Small intestine (tissue), 7 donors: ENCODE data around the gene CMIP. TPM values are rescaled to one million over a fixed set of nuclear protein-coding genes. Genes with fewer than 3 reads are reported as not detected.
A peak's percentile ranks its signal among the peaks of the same experiment; 100 is the strongest.
"Not testable (repeated sequence)": the region's sequence is repeated elsewhere in the genome, so short reads cannot be mapped to it uniquely, and the experiment has no call there.

Experiments used
- DNase-seq, 2 donors: peaks; one replicate each; pipeline versions ENCODE4 v3.0.0 to v3.0.0-alpha.2; 2013
- FAIRE-seq: peaks from 2 replicates; lab custom pipeline; 2012; peaks lifted over from hg19 to GRCh38; lab: Jason Lieb, UNC
- H3K27ac ChIP-seq, 3 donors: one replicate each; pipeline ENCODE4 v1.5.1; 2013; ENCODE audit warnings: low read length in 2 of 3, mild to moderate bottlenecking in 2 of 3, control low read depth in 1 of 3, inconsistent platforms in 1 of 3, low read depth in 1 of 3, moderate library complexity in 1 of 3
- H3K27me3 ChIP-seq, 3 donors: one replicate each; pipeline ENCODE4 v1.6.1; 2013; ENCODE audit warnings: low read length in 3 of 3, inconsistent platforms in 1 of 3; ENCODE audit not compliant: control insufficient read depth in 3 of 3, insufficient read depth in 3 of 3
- H3K36me3 ChIP-seq, 3 donors: one replicate each; pipeline ENCODE4 v1.6.1; 2013; ENCODE audit warnings: low read length in 3 of 3, inconsistent platforms in 1 of 3, low read depth in 1 of 3, mild to moderate bottlenecking in 1 of 3, moderate library complexity in 1 of 3; ENCODE audit not compliant: control insufficient read depth in 3 of 3, insufficient read depth in 2 of 3
- H3K4me1 ChIP-seq, 3 donors: one replicate each; pipeline ENCODE4 v1.6.1; 2013; ENCODE audit warnings: low read length in 2 of 3, inconsistent platforms in 1 of 3, low read depth in 1 of 3, mild to moderate bottlenecking in 1 of 3, moderate library complexity in 1 of 3; ENCODE audit not compliant: control insufficient read depth in 3 of 3, insufficient read depth in 2 of 3
- H3K4me3 ChIP-seq, 3 donors: one replicate each; pipeline ENCODE4 v1.5.1; 2013; ENCODE audit warnings: low read length in 3 of 3, control low read depth in 1 of 3, inconsistent platforms in 1 of 3, low read depth in 1 of 3, mild to moderate bottlenecking in 1 of 3, moderate library complexity in 1 of 3
- H3K9me3 ChIP-seq, 2 donors: one replicate each; pipeline ENCODE4 v1.6.1; 2013; ENCODE audit warnings: low read depth in 1 of 2, low read length in 1 of 2; ENCODE audit not compliant: control insufficient read depth in 2 of 2, insufficient read depth in 1 of 2
- WGBS, 3 donors: extraction: QIAGEN DNeasy Blood & Tissue Kit; methylation state at CpG; one replicate each; pipeline ENCODE4 v1.1.7; 2013; 5-methylcytosine and 5-hydroxymethylcytosine counted together
- polyA plus RNA-seq, 4 donors: library from polyadenylated mRNA; stranded (reverse) in 3 of 4; unstranded in 1 of 4; fragments of 200-250 nt in 3 of 4; fragments of 120-200 nt in 1 of 4; gene quantifications; one replicate each; pipeline versions ENCODE4 v1.2.1 to v1.2.3, GENCODE V29; 2013
- donor health status: healthy with polysubstance abuse.
- donor health status: control.
- donor health status: control.
- donor health status: Bipolar disorder and iron deficiency.
- donor health status: healthy.

Gene CMIP
- polyA plus RNA-seq, 4 donors = 43.8 to 74.7 (median 55.7) TPM

GRCh38 chr16:81576696-81577095 is 132.1 kb downstream of the CMIP start:
- H3K27me3 ChIP-seq = no peaks in the 10 kb centered on the region
- WGBS, 3 donors = 90 to 94% (median 93%) methylated on average over 1 of the region's 1 CpG
- DNase-seq (no peak), FAIRE-seq (no peak)
- no peak overlapping the region for H3K4me3 ChIP-seq
- H3K9me3 ChIP-seq = no peaks in the 10 kb centered on the region
- no peak overlapping the region for H3K27ac ChIP-seq
- peaks cover 2 to 40% (median 6%) of the 10 kb centered on the region in 3 donors for H3K4me1 ChIP-seq
- peaks cover 0 to 25% (median 0%) of the 10 kb centered on the region in 3 donors for H3K36me3 ChIP-seq

- not testable (repeated sequence) for H3K27ac ChIP-seq, H3K4me3 ChIP-seq, FAIRE-seq, H3K9me3 ChIP-seq, H3K27me3 ChIP-seq, DNase-seq
- Histone ChIP-seq H3K36me3 (peaks cover 0 to 22% (median 0%) of the 10 kb centered on the region in 3 donors), H3K4me1 (peaks cover 3 to 39% (median 6%) of the 10 kb centered on the region in 3 donors)
Measured at GRCh38 chr16:81577272-81577671, 132.7 kb downstream of the CMIP start.

DNA sequence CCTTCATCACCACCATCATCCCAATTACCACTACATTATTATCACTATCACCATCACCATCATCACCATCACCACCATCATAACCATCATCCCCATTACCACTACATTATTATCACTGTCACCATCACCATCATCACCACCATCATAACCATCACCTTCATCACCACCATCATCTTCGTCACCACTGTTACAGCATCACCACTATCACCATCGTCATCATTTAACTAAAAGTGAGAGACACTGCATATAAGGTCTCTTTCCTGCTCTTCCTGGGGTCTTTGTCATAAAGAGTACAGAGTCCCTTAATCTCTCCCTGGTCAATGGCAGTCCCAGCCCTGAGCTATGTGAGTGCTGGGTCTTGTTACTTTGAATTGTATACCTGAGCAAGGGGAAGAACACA is 133.5 kb downstream of the CMIP start:
- Histone ChIP-seq H3K4me1 (peaks cover 9 to 39% (median 13%) of the 10 kb centered on the region in 3 donors), H3K9me3 (no peaks in the 10 kb centered on the region), H3K27me3 (no peaks in the 10 kb centered on the region), H3K36me3 (peaks cover 0 to 25% (median 0%) of the 10 kb centered on the region in 3 donors), H3K27ac (no peak overlapping the region), H3K4me3 (no peak overlapping the region)
- FAIRE-seq = no peak
- DNase-seq = no peak
- 89 to 97% (median 95%) methylated on average over 2 of the region's 2 CpGs for WGBS, 3 donors

GRCh38 chr16:81578636-81579413 is 134.2 kb downstream of the CMIP start:
- Histone ChIP-seq H3K4me1 (peaks cover 15 to 40% (median 15%) of the 10 kb centered on the region in 3 donors), H3K4me3 (no peak overlapping the region), H3K27ac (no peak overlapping the region), H3K27me3 (no peaks in the 10 kb centered on the region), H3K36me3 (peaks cover 0 to 28% (median 0%) of the 10 kb centered on the region in 3 donors), H3K9me3 (no peaks in the 10 kb centered on the region)
- WGBS, 3 donors = 77 to 89% (median 85%) methylated on average over 9 of the region's 9 CpGs
- DNase-seq (no peak), FAIRE-seq (no peak)

DNA sequence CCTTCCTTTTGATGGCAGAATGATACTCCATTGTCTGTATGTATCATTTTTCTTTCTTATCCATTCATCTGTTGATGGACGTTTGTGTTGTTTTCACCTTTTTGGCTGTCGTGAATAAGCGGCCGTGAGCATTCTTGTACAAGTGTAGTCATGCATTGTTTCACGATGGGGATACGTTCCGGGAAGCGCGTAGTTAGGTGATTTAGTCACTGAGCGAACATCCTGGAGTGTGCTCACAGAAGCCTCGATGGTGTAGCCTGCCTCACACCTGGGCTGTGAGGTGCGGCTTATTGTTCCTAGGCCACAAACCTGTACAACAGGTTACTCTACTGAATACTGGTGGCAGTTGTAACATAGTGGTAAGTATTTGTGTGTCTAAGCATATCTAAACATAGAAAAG is 136.5 kb downstream of the CMIP start:
- no peaks in the 10 kb centered on the region for H3K27me3 ChIP-seq
- 64 to 81% (median 68%) methylated on average over 12 of the region's 12 CpGs for WGBS, 3 donors
- H3K4me1 ChIP-seq = peaks cover 14 to 39% (median 18%) of the 10 kb centered on the region in 3 donors
- H3K27ac ChIP-seq = peak overlapping the region in 2 of 3 donors; percentile 32 to 39
- no peak overlapping the region for H3K4me3 ChIP-seq
- no peaks in the 10 kb centered on the region for H3K9me3 ChIP-seq
- peak; percentile 56 to 66 for DNase-seq
- no peak for FAIRE-seq
- peaks cover 0 to 38% (median 0%) of the 10 kb centered on the region in 3 donors for H3K36me3 ChIP-seq

DNA sequence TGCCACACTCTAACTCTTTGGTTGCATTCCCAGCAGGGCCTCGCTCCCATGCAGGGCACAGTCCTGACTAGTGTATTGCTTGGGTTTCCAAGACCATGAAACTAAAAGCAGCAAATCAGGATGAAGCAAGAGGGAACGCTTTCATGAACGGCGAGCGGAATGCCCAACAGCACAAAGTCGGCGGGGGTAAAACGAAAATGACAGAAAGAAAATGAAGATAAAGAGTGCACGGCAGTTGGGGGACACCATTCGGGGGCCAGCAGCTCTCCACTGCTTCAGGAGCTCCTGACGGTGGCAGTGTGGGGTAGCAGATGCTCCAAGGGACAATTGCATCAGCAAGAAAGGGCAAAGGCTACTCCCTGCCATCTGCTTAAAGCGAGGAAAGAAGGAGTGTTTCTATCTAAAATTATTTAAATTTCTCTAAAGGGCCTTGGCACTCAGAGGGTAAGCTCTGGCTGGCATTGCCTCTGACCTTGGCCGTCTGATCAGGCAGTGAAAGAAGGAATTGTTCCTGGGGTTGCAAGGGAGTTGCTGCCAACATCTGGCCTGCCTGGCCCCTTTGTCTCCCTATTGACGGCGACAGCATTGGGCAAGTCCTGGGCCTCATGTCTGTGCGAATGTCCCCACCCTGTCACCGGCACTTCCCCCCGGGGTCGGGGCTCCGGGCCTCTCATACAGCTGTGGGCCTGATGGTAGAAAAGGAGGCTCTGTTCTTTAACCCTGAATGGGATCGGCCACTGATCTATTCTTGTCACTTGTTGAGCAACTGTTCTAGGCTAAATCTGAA is 138.2 kb downstream of the CMIP start:
- Histone ChIP-seq H3K4me3 (no peak overlapping the region), H3K9me3 (no peaks in the 10 kb centered on the region), H3K27me3 (no peaks in the 10 kb centered on the region), H3K36me3 (peaks cover 0 to 47% (median 0%) of the 10 kb centered on the region in 3 donors), H3K27ac (peak overlapping the region; percentile 60 to 96 (median 92)), H3K4me1 (peaks cover 14 to 39% (median 18%) of the 10 kb centered on the region in 3 donors)
- FAIRE-seq (no peak), DNase-seq (peak; percentile 76 to 81)
- WGBS, 3 donors = 33 to 59% (median 45%) methylated on average over 21 of the region's 21 CpGs

DNA sequence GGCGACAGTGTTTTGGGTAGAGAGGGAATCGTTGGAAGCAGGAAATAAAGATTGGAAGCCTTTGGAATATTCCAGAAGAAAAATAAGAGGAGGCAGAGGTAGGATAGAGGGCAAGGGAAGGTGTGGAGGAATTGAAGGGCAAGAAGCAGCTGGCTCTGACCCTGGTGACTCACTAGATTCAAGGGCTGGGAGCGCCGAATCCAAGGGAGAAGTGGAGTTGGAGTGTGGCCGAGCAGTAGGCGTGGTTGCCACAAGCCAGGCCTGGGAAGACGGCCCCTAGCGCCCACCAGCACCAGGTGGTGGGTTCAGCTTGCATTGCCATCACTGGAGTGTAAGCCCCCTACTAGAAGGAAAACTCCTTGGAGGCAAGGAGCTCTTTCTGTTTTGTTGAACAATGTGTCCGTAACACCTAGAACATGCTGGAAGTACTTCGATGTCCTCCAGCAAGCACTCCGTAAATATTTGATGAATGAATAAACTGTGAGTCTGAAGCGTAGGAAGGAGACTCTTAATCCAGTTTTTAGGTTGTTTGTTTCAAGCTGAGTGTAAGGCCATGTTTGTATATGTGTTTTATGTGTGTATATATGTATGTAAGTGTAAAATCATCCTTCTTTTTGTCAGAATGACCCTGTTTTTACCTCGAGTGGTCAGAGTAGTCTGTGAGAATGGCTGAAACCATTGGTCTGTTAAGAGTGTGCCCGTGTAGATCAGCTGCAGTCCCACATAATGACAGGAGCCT is 139.5 kb downstream of the CMIP start:
- H3K4me1 ChIP-seq = peaks cover 14 to 41% (median 18%) of the 10 kb centered on the region in 3 donors
- no peaks in the 10 kb centered on the region for H3K27me3 ChIP-seq
- peaks cover 0 to 52% (median 0%) of the 10 kb centered on the region in 3 donors for H3K36me3 ChIP-seq
- FAIRE-seq (no peak), DNase-seq (peak in 1 of 2 donors; percentile 95)
- no peaks in the 10 kb centered on the region for H3K9me3 ChIP-seq
- WGBS, 3 donors = 42 to 53% (median 53%) methylated on average over 14 of the region's 14 CpGs
- H3K4me3 ChIP-seq = no peak overlapping the region
- H3K27ac ChIP-seq = peak overlapping the region; percentile 60 to 96 (median 92)

GRCh38 chr16:81585785-81586184 is 141.2 kb downstream of the CMIP start:
- Histone ChIP-seq H3K9me3 (no peaks in the 10 kb centered on the region), H3K4me3 (no peak overlapping the region), H3K36me3 (peaks cover 0 to 59% (median 0%) of the 10 kb centered on the region in 3 donors), H3K27ac (peak overlapping the region in 1 of 3 donors; percentile 5), H3K27me3 (no peaks in the 10 kb centered on the region), H3K4me1 (peaks cover 14 to 36% (median 18%) of the 10 kb centered on the region in 3 donors)
- DNase-seq (peak in 1 of 2 donors; percentile 56), FAIRE-seq (no peak)
- 47 to 73% (median 60%) methylated on average over 8 of the region's 8 CpGs for WGBS, 3 donors
